HG03571 (cell line): ENCODE measurements around the gene SDCCAG8.
A peak's percentile ranks its signal among the peaks of the same experiment; 100 is the strongest.
"Not testable (repeated sequence)": the region's sequence is repeated elsewhere in the genome, so short reads cannot be mapped to it uniquely, and the experiment has no call there.

ENCODE experiments used
- ATAC-seq: cut with Tn5 transposase; IDR thresholded peaks from one replicate; pipeline ENCODE4 v1.9.1; 2021; ENCODE audit not compliant: unreplicated experiment

Gene SDCCAG8

GRCh38 chr1:243255791-243256512 lies at the start of gene SDCCAG8:
TSS of gene SDCCAG8 (plus strand) at chr1:243256041. CDS start at chr1:243256174, 133 bp downstream.
- ATAC-seq: peak; percentile 71

- ATAC-seq: not testable (repeated sequence)
Measured at GRCh38 chr1:243211984-243212383, 43.9 kb upstream of the SDCCAG8 start.

- ATAC-seq: no peak
Measured at GRCh38 chr1:243213045-243213787, 42.6 kb upstream of the SDCCAG8 start.

GRCh38 chr1:243215276-243215875 lies 40.5 kb upstream of the SDCCAG8 start:
- ATAC-seq: not testable (repeated sequence)

GRCh38 chr1:243216741-243217140 lies 39.1 kb upstream of the SDCCAG8 start:
- ATAC-seq: no peak

DNA sequence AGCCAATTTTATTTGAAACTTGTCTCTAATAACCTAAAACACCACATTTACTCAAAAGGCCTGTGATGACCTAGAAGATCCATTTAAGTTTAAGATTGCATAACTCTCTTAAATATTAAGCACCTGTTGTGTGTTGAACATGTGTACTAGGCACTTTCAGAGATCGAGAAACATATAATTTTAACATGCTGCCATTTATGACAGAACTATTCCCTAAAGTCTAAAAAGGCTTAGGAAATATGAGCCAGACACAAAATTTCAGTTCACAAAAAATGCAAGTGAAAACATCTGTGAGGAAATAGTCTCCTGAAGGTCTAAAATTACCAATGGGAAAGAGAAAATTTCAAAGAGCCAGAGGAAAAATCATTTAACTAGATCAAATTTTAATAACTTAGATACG lies 38.5 kb upstream of the SDCCAG8 start:
- ATAC-seq: no peak

GRCh38 chr1:243218059-243218458 lies 37.8 kb upstream of the SDCCAG8 start:
- no peak for ATAC-seq

DNA sequence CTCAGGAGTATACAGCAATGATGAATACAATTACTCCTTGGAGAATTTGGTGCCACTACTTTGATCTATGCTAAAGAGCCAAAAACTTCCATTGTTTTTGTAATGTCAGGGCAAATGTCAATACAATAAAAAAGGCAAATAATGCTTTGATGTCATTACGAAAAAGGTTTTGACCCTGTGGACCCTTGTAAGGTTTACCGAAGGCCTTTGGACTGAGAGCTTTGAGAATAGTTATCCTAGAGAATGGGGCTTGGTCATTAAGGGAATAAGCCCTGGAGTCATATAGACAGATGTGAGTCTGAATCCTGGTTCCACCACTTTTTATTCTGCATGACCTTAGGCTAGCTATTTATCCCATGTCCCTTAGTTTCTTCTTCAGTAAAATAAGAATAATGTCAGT lies 28.2 kb upstream of the SDCCAG8 start:
- no peak for ATAC-seq

- no peak for ATAC-seq
Measured at GRCh38 chr1:243229526-243229925, 26.3 kb upstream of the SDCCAG8 start.

- ATAC-seq: no peak
Measured at GRCh38 chr1:243230914-243231313, 24.9 kb upstream of the SDCCAG8 start.

GRCh38 chr1:243233908-243234307 lies 21.9 kb upstream of the SDCCAG8 start:
- no peak for ATAC-seq

DNA sequence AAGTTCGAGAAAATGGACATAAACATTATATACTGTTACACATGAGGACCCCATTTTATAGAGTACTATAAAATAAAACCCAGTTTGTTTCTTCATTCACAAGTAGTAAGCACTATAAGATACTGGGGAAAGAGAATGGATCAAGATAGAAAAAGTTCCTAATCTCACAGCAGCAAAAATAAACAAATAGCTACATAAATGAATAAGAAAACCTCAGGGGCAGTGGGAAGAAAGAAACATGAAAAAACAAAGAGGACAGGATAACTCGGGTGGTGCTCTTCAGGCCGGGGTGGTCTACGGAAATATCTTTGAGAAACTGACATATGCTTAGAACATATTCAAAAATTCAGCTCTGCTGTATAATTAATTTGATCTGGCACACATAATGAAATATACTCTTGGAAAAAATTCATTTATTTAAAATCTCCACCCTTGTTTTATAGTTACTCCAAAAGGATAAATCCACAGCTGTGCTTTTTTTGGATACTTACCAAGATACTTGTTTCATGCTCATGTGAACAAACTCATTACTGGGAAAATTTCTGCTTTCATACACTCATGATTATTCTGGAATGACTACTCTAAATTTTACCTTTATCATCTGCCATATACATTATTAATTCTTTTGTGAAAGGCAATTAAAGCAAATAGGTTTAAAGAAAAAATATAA lies 20.7 kb upstream of the SDCCAG8 start:
- no peak for ATAC-seq

DNA sequence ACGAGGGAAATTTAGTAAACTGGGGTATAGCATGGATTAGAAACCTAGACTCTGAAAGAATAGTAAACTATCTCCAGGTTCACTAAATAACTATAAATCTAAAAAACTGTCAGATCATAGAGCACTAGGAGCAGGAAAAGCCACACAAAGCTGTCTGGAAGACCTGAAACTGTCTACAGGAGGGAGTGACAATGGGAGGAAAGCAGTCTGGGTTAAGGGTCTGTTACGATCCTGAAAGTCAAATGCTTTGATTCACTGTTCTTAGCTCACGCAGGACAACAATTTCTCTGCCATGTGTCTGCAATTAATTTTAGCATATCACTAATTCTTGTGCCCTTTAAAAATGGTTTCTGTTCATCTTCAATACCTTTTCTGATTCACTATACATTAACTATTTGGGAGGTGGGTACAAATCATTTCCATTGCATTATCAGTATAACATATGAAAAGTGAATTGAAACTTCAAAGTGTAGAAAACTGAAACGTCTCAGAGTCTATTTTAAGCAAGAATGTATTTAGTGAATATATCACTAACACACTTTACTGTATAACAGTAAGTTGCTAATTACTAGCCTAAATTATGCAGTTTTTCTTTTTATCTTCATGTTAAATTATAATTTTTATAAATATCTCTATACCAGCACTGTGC lies 19.1 kb upstream of the SDCCAG8 start:
- peak; percentile 81 for ATAC-seq

DNA sequence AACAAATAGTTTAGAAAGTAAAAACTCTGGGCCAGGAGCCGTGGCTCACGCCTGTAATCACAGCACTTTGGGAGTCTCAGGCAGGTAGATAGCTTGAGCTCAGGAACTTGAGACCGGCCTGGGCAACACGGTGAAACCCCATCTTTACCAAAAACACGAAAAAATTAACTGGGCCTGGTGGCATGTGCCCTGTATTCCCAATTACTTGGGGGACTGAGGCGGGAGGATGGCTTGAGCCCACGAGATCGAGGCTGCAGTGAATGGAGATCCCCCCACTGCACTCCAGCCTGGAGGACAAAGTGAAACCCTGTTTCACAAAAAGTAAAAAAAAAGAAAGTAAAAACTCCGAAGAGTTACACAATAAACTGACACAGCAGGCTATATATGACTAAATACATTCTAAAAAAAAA lies 11.4 kb upstream of the SDCCAG8 start:
- ATAC-seq: no peak

DNA sequence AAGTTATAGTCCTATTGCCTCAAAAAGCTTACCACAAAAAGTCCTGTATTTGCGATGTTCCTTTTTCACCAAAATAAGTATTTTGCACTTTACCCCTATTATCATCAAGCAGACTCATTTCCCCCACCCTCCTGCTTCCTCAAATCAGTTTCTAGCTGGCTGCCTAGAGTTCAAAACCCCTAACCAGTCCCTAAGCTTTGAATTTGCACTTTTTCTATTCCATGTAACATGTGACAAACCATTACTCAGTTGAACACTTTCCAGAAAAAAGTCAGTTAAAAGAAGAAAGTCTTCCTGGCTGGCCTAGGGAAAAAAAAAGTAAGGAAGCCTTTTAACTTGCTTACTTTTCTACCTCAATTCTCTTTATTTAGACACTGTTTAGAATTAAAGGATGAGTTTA lies 8.9 kb upstream of the SDCCAG8 start:
- no peak for ATAC-seq

DNA sequence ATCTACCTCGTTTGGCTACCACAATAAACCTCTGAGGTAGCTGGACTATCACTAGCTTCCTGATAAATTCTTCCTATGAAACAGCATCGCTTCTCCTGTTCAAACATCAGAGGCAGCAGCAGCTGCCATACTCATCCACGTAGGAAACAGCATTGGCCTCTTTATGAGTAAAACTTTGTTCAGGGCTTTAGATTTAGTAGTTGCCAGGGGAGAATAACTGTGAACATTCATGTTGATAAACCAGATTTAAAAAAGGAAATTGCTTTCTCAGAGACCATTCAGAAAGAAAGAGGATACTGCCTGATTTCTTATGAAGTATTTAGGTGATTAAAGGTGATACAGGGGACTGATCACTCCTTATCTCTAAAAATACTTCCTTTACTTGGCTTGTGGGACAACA lies 7.9 kb upstream of the SDCCAG8 start:
- ATAC-seq: no peak

DNA sequence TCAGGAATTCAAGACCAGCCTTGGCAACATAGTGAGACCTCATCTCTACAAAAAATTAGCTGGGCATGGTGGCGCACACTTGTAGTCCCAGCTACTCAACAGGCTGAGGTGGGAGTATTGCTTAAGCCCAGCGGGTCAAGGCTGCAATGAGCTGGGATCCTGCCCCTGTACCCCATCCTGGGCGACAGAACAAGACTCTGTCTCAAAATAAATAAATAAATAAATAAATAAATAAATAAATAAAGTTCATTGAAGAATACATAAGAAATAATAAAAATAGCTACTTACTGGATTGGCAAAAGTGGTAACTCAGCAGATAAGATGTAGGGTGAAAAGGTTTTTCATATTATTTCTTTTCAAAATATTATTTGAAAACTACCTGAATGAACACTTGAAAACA lies 6.6 kb upstream of the SDCCAG8 start:
- ATAC-seq: no peak

DNA sequence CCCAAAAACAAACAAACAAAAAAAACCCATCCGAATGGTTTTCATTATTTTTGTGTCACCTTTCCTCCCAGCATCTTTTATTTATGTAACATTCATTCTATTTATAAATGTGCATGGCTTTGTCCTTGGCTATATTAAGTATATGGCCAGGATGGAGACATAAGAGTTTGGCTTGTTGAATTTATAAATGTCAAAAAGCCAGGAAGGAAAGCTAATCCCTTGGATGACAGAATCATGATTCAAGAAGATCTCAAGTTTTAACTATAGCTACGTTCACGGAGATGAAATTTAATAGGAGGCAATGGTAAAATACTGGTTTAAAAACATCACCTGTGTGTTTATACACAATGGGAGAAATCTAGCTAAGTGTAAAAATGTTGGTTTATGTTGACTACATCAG lies 5.7 kb upstream of the SDCCAG8 start:
- no peak for ATAC-seq

- no peak for ATAC-seq
Measured at GRCh38 chr1:243251539-243251938, 4.3 kb upstream of the SDCCAG8 start.

DNA sequence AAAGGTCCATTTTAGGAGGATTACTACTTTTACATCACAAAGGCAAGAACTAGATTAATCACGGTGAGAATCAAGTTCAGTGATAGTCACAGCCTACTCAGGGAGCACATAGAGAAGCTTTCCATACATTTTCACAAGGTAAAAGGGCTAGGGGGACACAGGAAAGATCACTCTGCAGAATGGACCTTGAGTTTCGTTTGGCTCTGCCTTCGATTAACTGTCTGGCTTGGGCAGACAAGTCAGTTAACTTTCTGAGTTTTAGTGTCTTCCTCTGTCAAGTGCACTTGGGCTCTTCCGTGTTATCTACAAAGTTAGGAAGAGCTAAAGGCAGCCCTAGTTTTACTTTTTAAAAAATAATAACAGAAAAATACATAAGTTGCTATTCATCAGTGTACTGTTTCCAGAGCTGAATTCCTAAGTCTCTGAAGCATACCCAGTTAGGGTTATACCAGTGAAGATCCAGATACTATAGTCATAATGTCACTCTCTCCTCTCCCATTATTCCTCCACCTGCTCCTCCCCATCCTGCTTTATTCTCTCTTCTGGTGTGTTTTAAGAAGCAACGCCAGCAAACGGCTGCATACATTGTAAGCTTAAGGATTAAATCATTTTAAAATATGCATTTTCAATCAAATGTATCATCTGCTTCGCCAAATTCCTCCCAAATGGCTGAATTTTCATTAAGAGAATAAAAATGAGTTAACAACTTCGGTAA lies 2.5 kb upstream of the SDCCAG8 start:
- no peak for ATAC-seq

- no peak for ATAC-seq
Measured at GRCh38 chr1:243253926-243254232, 2.0 kb upstream of the SDCCAG8 start.
